HG02798 (cell line): ENCODE data around the gene TFE3.

Source experiments
- ATAC-seq: cut with Tn5 transposase; IDR thresholded peaks from one replicate; pipeline ENCODE4 v1.9.1; 2021; ENCODE audit warnings: mild to moderate bottlenecking; ENCODE audit not compliant: unreplicated experiment, poor library complexity

TFE3 gene

DNA sequence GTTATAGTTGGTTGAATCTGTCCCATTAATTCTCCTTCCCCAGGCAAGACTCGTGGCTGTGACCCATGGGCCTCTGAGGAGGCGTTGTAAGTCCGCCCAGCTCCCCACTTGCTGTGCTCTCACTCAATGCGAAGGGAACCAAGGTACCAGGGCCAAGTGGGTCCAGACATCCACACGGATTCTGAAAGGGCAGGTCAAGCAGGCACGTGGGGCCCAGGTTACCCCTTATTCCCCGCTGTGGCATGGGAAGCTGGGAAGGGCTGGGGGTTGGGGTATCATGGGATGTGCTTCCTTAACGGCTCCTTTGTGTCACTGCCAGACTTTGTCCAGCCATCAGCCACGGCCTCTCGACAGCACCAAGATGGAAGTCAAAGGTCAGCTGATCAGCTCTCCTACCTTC lies 18.8 kb upstream of the TFE3 start:
- ATAC-seq = no peak

DNA sequence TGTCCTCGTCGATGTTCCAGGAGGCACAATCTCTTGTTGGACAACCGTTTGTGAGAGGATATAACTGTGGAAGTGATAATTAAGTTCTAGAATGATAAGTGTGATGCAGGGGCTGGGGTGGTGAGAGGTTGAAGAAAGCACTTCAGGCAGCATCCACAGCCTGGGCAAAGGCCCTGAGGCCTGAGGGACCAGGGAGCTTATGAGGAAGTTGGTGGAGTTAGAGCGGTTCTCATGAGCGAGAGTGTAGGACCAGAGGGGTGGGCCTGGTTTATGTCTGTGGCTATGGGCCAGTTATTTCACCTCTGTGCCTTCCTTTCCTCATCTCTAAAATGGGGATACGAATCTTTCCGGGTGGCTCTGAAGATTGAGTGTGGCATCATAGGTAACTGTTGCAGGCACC lies 18.3 kb upstream of the TFE3 start:
- ATAC-seq = no peak

DNA sequence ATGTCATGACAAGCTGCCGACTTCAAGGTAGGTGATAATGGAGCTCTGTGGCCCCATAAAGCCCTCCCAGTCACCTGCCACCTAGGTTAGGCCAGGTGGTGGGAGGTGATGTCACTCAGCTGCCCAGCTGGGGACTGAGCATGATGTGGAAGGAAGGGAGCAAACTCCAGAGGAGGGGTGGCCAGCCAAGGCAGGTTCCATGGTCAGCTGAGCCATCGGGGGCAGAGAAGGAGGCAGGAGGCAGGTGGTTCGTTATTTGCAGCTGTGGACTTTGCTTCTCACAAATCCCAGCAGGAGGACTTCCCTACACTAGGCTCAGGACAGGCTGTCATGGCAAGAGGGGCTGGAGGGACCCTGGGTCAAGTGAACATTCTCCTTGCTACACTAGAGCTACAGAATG lies 17.8 kb upstream of the TFE3 start:
- no peak for ATAC-seq

DNA sequence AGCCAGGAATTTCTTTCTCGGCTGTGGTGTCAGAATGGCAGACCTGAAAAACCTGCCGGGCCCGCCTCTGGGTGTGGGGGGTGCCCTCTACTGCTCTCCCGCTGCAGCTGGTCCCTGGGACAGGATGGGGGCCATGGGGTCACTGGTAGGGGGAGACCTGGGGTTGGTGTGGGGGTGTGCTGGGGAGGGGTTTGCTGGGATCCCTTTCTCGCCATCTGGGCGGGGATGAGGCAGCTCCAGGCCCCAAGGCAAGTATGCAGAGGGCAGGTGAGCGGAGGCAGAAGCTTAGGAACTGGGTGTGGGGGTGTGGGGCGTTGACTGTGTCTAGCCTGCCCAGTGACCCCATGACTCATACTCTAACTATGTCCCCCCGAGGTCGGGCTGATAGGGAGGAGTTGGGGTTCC lies 16.5 kb upstream of the TFE3 start:
- ATAC-seq = no peak

DNA sequence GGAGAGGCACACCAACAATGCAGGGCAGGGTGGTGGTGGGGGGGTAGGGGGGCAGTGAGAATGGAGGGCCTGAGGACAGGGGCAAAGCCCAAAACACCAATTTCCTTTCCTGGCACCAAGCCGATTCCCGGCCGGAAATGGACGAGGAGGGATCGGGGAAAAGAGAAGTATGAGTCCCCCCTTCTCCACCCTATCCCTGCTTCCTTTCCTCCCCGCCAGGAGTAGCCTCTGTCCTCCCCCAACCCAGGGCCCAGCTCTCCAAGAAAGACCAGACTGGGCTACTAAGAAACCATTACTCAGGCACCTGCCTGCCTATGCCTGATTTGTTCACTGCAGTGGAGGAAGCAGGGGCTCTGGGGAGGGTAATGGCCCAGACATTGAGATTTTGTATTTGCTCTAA lies 16.0 kb upstream of the TFE3 start:
- no peak for ATAC-seq

DNA sequence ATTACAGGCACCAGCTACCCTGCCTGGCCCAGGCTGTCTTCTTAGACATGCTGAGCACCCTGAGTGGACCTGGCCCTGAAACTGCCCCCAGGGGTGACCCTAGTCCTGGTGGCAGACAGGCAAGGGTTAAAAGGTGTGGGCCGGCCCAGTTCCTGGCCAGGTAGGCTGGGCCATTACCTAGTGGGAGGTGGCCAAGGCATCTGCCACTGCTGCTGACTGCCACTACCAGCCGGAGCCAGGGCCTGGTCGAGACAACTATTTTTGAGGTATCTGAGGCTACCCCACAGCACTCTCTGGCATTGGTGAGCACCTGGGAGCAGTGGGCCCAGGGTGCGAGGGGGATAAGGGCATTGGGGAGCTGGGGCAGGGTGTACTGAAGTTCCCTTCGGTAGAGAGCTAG lies 15.6 kb upstream of the TFE3 start, which contains the start of gene CCDC120:
TSS of gene CCDC120 (plus strand) at position 206 of the 400 bp plus-strand sequence. CDS start 3,043 bp downstream, outside the sequence.
- ATAC-seq = no peak

DNA sequence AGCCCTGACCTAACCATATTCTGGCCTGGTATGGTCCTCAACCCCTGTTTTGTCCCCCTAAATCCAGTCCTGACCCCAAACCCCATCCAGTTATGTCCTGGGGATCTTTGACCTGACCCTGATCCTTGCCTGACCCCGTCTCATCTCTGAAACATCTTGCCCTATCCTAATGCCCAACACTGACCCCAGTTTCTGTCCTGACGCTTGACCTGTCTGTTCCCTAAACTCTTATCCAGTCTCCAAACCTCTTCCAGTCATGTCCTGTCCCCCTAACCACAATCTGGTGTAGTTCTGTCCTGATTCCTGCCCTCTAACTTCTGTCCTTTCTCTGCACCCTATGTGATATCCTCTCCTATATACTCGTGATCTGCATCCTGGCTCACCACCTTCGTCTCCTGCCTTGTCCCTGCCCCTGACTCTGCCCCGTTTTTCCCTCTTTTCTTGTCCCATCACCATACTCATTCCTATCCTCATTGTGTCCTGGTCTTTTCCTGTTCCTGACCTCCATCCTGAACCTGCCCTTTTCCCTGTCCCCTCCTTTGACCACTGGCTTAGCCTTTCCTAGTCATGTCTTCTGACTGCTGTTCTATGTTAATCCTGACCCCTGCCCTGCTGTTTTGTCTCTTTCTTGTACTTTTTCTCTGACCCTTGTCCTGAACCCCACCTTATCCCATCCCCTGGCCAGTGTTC lies 11.1 kb upstream of the TFE3 start:
- no peak for ATAC-seq

DNA sequence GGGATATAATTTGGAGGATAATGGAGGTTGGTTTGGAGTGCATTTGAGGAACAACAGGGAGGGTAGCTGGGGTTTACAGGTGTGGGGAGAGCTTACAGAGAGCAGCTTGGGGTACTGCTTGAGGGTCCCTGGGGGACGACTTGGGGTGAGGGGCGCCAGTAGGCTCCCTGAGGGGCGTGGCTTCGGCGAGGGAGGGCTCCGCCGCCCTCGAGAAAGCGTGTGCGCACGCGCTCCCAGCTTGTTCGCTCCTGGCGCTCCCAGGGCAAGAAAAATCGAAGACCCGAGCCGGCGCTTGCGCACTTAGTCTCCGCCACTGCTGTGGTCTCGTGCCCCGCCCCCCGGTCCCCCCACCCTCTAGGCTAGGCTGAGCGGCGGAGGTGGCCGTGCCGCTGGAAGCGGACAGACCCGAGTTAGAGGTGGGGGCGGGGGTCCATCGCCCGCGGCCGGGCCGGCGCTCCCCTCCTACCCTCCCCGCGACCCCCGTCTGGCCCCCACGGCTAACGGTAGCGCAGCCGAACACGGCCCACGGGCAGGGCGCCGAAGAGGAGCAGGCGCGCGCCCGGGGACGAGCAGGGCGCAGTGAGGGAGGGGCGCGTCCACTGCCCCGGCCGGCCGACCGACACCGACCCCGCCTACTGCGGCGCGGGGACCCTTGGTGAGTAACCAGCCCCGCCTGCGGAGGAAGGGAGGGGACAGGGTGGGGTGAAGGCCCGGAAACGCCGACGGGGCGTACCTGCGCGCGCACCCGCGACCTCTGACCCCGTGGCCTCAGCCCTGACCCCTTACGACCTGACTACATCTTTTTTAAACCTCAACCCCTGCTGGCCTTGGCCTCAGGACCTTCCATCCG lies 10.3 kb upstream of the TFE3 start:
- ATAC-seq = peak; percentile 66

DNA sequence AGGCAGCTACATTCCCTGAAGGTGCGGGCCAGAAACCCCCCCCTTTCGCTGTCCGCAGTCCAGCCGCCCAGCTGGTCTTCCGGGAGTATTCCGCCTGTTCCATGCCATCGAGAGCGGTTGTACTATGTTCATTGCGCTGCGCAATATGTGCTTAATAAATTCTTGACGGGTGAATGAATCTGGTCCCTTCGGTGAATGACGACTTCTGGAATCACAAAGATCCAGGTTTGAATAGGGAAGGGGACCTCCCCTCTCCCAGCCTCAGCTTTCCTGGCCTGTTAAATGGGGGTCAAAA lies 777 bp upstream of the TFE3 start:
- no peak for ATAC-seq

DNA sequence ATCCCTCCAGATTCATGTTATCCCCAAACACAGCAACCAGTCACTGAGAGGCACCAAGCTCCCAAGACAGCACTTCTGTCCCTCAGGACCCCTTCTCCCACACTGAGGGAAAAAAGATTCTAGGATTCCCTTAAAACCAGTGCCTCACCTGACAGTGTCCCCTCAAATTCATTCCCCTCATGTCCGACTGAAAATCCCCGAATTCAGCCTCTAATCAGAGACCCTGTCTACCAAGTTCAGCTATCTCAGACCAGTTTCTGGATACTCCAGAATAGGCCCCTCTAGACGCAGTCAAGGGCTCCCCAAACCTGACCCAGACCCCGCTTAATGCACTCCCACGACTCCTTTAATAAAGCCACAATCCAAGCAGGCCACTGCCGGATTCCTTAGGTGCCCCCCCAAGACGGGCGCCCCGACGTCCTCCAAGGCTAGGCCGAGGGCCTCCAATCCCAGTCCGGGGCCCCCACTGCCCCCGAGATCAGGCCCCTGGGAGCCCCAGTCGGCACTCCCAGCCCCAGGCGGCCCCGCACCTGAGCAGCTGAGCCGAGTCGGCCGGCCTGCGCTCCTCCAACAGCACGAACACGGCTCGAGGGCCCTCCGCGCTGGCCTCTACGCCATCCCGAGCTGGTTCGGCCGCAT lies 457 bp downstream of the TFE3 start:
- no peak for ATAC-seq

DNA sequence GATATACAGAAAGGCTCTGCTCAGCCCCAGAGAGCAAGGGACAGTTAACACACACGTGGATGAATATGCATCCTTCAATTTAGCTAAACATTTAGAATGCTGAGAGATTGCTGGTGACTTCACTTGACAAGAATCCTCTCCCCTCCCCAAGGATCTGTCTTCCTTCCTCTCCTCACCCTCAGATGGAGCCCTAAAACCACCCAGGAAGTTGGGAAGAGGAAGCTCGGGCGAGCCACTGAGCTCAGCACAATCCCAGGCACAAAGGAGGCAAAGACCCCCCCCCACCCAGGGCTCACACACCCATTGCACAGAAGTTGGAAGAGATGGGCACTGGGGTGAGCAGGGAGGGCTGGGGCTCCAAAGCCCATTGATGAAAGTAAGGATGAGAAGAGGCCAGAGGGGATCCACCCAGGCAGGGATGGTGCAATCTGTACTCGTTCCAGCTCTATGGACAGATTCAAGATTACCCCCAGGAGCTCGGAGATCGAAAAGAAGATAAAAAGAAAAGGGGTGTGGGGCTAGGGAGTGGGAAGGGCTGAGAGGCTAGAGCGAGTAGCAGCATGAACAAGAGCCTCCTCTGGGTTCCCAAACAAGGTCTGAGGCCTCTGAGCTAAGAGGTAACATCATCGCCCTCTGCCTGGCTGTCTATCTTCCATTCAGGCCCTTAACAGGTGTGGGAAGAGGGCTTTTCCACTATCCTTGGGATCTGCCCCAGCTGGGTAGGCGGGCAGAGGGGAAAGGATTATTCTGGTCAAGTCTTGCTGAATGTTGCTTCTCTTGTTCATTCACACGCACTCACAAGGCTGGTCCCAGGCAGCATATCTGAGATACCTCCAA lies 1.2 kb downstream of the TFE3 start:
- ATAC-seq = no peak

DNA sequence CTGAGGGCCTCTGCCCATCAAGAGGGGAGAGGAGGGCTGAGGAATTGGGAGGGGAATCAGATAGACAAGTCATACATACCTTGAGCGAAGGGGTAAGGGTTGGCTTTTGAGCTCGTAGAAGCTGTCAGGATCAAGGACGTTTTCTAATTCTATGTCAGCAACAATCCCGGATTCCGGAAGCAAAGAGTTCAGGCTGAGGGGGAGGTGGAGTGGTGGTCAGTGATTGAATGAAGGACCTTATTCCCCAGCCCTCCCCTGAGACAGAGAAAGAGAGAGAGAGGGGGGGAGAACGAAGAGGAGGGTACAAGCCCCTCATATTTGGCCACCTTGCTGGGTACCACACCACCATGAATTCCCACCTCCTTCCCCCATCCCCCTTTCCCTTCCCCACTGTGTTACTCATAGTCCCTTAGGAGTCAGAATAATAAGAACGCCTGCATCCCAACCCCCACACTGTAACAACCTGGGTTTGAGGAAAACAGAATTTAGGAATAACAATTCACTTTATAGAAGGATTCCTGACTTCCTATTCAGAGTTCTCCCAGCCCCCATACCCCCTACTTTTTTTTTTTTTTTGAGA lies 2.7 kb downstream of the TFE3 start:
- ATAC-seq = no peak

DNA sequence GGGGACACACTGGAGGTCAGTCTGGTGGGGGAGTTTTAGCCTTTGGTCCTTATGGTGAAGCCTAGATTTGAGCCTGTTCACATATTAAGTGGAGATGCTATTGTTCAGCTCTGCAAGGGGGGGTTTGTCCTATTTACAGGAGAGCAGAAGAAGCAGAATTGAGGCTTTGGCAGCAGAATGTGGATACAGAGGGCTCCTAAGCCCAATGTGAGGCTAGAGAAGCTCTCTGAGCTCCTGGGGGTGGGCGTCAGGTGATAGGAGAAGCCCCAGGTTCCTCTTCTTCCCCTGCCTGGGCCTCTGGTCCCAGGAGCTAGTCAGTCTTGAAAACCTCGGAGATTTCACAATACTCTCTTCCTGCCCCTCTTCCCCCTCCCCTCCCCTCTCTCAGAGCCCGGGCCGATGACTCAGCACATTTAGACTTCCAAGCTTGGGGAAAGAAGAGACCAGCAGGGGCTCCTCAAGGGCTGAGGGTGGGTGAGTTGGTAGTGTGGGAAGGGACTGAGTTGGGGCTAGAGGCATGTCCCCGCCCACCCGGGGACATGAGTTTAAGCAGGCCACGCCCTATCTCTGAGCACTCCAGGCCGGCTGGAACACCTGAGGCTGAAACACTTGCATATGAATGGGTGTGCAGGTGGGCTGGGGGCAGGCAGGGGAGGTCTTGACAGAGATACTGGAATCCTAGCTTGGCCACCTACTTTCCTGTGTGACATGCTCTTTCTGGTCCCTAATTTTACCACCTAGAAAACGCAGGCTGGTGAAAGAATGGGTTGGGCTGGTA lies 3.4 kb downstream of the TFE3 start:
- no peak for ATAC-seq

DNA sequence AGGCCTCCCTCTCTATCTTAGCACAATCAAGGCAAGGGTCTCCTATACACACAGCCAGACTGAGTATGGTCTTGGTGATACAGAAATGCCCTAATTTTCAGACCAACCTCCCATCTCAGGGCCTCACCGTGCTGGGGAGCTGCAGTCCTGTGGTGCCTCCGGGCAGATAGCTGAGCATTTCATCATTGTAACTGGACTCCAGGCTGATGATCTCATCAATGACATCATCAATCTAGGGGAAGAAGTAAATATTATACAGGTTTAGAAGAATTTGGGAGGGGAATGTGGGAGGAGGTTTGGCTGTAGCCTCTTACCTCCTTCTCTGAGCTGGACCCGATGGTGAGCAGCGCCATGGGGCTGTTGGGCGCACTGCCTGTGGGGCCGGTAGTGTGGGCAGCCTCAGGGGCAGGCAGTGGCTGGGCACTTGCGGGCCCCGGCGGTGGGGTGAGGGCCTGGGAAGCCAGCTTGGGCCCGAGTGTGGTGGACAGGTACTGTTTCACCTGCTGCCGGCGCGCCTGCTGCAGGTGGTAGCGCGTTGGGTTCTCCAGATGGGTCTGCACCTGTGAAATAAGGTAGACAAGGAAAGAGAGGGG lies 5.2 kb downstream of the TFE3 start:
- no peak for ATAC-seq

DNA sequence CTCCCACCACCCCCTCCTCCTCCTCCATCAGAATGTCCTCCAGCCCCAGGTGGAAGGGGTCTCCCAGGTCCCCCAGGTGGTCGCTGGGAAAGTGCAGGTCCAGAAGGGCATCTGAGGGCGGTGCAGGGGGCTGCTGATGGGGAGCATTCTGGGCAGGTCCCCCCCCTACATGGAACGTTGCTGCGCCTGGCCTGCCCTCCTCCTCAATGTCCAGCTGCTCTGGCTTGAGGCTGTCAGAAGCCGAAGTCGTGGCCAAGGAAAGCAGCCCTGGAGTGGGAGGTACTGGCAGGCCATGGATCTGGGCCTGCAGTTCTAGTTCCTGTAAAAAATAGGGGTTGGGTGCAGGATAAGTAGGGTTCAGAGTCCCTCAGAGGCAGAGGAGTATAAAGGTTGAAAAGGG lies 12.9 kb downstream of the TFE3 start:
- ATAC-seq = no peak

DNA sequence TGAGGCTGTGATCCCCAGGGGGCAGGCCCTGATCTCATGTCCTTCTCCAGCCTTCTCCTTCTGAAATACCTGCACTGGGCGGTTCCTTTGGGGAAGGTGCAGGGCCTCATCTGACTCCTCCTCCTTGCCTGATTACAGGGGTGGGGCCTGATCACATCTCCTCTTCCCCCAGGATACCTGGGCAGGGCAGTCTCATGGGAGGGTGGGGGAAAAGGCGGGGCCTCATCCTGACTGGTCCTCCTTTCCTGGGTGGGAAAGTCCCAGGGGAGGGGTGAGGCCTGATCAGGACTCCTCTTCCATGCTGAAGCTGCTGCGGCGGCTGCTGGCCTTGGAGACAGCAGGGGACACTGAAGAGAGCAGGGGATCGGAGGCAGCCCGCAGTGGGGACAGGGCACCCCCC lies 13.3 kb downstream of the TFE3 start:
- ATAC-seq = no peak

DNA sequence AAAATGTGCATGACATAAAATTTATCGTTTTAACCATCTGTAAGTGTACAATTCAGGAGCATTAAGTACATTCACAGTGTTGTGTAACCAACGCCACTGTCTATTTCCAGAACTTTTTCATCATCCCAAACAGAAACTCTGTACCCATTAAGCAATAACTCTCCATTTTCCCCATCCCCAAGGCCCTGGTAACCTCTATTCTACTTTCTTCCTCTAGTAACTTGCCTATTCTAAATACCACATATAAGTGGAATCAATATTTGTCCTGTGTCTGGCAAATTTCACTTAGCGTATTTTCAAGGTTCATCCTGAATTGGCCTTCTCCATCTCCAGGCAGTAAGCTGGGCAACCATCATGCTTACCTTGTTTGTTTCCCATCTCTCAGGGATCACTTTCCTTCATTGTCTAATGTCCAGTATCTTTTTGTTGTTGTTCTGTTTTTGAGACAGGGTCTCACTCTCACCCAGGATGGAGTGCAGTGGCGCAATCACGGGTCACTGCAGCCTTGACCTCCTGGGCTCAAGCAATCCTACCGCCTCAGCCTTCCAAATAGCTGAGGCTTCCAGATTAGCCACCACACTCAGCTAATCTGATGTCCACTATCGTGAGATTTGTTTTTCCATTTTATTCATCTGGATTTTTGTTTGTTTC lies 23.4 kb downstream of the TFE3 start:
- no peak for ATAC-seq

DNA sequence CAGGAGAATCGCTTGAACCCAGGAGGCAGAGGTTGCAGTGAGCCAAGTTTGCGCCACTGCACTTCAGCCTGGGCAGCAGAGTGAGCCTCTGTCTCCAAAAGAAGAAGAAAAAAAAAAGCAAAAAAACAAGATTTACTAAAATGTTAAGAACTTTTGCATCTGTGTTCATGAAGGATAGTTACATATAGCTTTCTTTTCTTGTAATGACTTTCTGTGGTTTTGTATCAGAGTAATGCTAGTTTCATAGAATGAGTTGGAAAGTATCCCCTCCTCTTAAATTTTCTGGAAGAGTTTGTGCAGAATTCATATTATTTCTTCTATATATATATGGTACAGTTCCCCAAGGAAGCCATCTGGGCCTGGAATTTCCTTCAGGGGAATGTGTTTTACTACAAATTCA lies 24.1 kb downstream of the TFE3 start:
- ATAC-seq = no peak

DNA sequence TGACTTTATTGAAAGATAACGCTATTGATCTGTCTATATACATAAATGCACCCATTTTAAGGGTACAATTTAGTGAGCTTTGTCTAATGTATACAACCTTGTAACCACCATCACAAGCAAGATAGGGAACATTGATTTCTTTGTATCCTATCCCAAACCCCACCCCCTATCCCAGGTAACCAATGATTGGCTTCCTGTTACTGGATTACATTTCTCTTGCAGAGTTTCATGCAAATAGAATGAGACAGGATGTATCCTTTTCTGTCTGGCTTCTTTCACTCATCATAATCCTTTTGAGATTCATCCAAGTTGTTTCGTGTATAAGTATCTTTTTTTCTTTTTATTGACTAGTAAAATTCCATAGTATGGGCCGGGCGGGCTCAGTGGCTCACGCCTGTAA lies 39.5 kb downstream of the TFE3 start:
- ATAC-seq = no peak
